Measurements from ENCODE around the gene RANBP17.

- TF ChIP-seq CTCF (IDR thresholded peaks at IDR 0.05; ENCODE audit: low read length), result no peak
- TF ChIP-seq EZH2phosphoT487 (IDR thresholded peaks at IDR 0.05; ENCODE audit: low read length), result no peak
- no peak for TF ChIP-seq EZH2 (optimal IDR thresholded peaks at IDR 0.05; ENCODE audit: low read depth, low read length)
Observed at GRCh38 chr5:170865622-170866021, 3.8 kb downstream of the RANBP17 start.

Data from MM.1S (cell line).